Tibial nerve (tissue), 4 donors: ENCODE measurements around the gene AKAP6.

Experiments
- EP300 ChIP-seq, 2 donors: sonication (generic); formaldehyde crosslinking; IDR thresholded peaks; one replicate each; pipeline ENCODE4 v1.6.1; 2017; ENCODE audit warnings: antibody characterized with exemption in 2 of 2, mild to moderate bottlenecking in 1 of 2
- POLR2A ChIP-seq, 2 donors: fragments of 450-650 bp; IDR thresholded peaks; one replicate each; pipeline ENCODE4 v1.6.1; 2017; ENCODE audit warnings: antibody characterized with exemption in 2 of 2, mild to moderate bottlenecking in 2 of 2, moderate library complexity in 2 of 2
- TF ChIP-seq, protein P1 (sequence below), 5 experiments: fragments of 200-600 bp in 3 of 5; fragments of 450-650 bp in 2 of 5; sonication (generic) in 3 of 5; IDR thresholded peaks; one replicate each; pipeline ENCODE4 v1.5.1; 2016 to 2019; ENCODE audit warnings: antibody characterized with exemption in 5 of 5, mild to moderate bottlenecking in 3 of 5, moderate library complexity in 2 of 5

DNA sequence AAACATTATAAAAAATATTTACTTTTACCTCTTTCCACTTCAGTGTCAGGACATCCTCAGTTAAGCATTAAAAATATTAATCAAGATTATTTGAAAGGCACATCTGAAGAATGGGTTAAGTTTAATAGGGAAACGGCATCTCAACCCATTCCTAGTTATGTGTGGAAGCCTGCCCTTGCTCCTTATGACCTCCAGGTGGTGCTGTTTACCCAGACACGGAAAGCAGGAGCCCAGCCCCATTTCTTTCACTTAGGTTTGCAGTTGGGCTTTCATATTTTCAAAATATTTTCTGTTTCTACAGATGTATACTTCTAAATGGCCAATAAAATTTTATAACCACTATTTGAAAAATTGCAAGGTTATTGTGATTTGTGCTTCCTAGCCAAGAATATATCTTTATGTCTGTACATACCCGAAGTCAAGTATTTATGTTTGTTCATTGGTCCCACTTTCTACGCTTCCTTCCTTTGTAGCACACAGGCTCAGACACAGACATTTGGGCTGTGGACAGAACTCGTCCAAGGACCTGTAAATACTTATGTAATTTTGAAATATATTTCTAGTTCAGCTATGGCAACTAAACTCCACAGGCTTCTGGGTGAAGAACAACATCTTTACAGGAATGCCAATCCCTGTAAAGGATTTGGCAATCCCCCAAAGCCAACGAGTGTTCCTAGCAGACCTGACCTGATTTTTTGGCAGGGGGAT lies 247.1 kb downstream of the AKAP6 start:
- TF ChIP-seq, protein P1, sequence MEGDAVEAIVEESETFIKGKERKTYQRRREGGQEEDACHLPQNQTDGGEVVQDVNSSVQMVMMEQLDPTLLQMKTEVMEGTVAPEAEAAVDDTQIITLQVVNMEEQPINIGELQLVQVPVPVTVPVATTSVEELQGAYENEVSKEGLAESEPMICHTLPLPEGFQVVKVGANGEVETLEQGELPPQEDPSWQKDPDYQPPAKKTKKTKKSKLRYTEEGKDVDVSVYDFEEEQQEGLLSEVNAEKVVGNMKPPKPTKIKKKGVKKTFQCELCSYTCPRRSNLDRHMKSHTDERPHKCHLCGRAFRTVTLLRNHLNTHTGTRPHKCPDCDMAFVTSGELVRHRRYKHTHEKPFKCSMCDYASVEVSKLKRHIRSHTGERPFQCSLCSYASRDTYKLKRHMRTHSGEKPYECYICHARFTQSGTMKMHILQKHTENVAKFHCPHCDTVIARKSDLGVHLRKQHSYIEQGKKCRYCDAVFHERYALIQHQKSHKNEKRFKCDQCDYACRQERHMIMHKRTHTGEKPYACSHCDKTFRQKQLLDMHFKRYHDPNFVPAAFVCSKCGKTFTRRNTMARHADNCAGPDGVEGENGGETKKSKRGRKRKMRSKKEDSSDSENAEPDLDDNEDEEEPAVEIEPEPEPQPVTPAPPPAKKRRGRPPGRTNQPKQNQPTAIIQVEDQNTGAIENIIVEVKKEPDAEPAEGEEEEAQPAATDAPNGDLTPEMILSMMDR (IDR thresholded peaks at IDR 0.05) = peak; percentile 85 to 95 (median 91)
- TF ChIP-seq POLR2A (IDR thresholded peaks at IDR 0.05) (no peak), EP300 (IDR thresholded peaks at IDR 0.05) (no peak)
